GM19238 (cell line): ENCODE measurements around the gene GPX7.
A peak's percentile ranks its signal among the peaks of the same experiment; 100 is the strongest.

Experiments used
- DNase-seq: peaks from one replicate; pipeline ENCODE4 v3.0.0; 2011; ENCODE audit warnings: low spot score; ENCODE audit not compliant: insufficient read length

The GPX7 gene

DNA sequence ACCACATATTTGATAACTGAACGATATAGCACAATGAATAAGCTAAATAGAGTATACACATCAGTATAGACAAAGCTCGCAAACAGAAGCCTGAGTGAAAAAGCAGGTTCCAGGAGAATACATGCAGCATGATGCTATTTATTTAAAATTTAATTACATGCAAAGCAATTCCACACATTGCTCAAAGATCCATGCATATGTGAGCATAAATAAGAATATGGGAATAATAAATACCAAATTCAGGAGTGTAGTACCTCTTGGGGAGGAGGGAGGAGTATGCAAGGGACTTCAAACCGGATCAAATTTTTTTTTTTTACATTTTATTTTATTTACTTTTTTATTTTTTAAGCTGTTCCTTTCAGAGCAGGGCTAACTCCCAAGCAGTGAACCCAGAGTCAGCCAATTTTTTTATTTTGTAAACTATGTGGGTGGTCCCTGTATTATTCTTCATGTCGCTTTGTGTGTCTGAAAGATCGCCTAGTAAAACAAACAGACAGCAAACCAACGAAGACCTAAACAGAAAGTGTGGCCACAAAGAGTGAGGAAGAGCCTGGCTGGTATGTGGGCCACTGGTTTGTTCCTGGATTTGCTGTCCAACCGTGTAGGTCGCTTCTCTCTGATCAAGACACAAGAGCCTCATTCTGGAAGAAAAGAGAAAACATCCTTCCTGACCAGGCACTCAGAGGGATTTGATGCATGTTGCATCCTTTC, 26.6 kb downstream of the GPX7 start:
- no peak for DNase-seq

DNA sequence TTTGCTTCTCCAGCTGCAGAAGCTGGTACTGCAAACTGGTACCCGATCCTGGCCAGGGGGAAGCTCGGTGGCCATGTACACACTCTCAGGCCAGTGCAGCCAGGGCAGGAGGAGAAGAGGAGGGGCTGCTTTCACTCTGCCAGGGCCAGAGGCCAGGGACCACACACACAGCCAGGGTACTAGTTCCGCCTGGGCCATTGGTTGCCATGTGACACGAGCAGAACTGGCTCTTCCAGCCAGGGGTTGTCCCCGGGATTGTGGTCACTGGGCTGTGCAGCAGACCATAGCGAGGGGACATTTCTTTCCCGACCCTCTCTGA, 27.1 kb downstream of the GPX7 start:
- no peak for DNase-seq

DNA sequence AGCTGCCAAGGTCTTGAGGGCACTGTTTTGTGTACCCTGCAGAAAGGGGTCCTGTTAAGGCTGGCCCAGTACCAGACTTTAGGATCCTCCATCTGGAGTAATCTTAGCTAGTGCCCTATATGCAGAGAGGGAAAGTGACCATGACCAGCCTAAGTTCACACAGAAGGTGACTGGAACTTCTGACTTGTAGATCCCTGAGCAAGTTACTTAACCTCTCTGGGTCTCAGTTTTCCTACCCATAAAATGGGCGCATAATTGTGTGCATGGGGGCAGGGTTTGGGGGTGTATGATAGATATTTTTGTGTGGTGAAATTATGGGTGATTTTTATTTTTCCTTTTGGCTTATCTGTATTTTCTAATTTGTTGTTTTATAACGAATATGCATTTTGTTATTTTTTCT, 27.5 kb downstream of the GPX7 start:
- DNase-seq = no peak

- DNase-seq = no peak
Observed at GRCh38 chr1:52631759-52632331, 29.7 kb downstream of the GPX7 start.

DNA sequence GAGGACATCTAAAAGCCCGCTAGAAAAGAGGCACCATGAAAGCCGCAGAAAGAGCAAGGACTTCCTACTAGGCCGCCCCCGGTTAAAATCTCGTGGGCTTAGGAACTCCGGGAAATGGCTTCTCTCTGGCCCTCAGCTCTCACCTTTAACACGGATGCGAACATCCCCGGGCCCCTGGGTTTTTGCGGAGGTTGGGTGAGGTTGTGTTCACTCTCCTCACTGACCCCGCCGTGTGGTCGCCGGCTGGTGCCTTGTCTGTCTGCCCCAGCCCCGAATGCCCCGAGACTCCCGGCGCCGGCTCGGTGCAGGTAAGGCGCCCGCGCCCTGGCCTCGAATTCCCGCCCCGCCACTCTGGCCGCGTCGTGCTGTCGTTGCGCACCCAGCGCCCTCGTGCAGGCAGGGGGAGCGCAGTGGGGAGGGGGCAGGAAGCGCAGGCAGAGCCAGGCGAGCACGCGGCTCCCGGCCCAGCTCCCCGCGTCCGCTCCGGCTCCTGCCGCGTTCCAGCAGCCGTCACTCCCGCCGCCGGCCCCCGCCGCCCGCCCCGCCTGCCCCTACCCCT, 30.6 kb downstream of the GPX7 start, which contains the start of gene SHISAL2A:
Gene SHISAL2A (plus strand): TSS at position 437 of the 559 bp plus-strand sequence. CDS start 326 bp downstream, outside the sequence.
- no peak for DNase-seq

GRCh38 chr1:52633291-52633754, 31.2 kb downstream of the GPX7 start:
- DNase-seq = no peak

GRCh38 chr1:52634111-52634510, 31.9 kb downstream of the GPX7 start:
- DNase-seq = no peak

- no peak for DNase-seq
Observed at GRCh38 chr1:52635321-52636089, 33.3 kb downstream of the GPX7 start.

GRCh38 chr1:52636721-52637695, 34.8 kb downstream of the GPX7 start:
- peak; percentile 62 for DNase-seq

DNA sequence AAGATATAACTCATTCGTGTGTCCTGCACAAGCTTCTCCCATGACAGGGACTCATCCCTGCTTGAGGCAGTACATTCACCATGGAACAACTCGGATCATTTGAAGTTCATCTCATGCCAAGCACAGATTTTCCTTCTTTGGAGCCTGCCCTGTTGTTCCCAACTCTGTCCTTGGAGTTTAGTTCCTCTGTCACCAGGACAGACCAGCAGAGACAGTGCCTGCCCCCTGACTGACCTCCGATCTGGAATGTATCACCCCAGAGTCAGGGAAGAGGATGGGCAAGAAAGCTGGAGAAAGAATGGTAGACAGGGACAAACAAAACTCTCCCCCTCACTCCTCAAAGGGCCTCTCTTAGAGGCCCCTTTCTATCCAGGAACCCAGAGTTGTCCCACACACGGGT, 35.8 kb downstream of the GPX7 start:
- no peak for DNase-seq

GRCh38 chr1:52640697-52641096, 38.5 kb downstream of the GPX7 start:
- no peak for DNase-seq

GRCh38 chr1:52641307-52641706, 39.1 kb downstream of the GPX7 start:
- DNase-seq = no peak

DNA sequence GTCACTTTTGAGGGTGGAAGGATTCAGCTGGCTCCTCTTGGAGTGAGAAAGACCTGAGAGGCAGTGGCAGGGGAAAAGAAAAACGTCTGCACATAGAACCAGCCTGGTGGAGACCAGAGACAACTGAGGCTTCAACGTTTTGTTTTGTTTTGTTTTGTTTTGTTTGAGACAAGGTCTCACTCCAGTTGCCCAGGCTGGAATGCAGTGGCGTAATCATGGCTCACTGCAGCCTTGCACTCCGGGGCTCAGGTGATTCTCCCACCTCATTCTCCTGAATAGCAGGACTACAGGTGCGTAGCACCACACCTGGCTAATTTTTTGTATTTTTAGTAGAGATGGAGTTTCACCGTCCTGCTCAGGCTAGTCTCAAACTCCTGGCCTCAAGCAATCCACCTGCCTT, 43.1 kb downstream of the GPX7 start:
- DNase-seq = no peak

GRCh38 chr1:52651904-52652303, 49.7 kb downstream of the GPX7 start:
- DNase-seq = no peak

DNA sequence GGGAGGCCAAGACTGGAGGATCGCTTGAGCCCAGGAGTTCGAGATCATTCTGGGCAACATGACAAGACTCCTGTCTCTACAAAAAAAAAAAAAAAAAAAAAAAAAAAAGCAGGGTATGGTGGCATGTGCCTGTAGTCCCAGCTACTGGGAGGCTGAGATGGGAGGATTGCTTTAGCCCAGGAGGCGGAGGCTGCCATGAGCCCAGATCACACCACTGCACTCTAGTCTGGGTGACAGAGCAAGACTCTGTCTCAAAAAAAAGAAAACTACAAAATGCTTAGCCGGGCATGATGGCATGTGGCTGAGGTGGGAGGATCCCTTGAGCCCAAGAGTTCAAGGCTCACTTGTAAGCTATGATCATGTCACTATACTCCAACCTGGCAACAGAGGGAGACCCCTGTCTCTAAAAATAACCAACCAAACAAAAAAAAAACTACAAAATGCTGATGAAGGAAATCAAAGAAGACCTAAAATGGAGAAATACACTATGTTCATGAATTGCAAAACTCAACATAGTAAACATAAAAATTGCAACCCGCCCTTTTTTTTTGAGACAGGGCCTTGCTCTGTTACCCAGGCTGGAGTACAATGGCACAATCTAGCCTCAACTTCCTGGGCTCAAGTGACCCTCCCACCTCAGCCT, 51.2 kb downstream of the GPX7 start:
- no peak for DNase-seq

- no peak for DNase-seq
Observed at GRCh38 chr1:52654063-52654462, 51.9 kb downstream of the GPX7 start.

DNA sequence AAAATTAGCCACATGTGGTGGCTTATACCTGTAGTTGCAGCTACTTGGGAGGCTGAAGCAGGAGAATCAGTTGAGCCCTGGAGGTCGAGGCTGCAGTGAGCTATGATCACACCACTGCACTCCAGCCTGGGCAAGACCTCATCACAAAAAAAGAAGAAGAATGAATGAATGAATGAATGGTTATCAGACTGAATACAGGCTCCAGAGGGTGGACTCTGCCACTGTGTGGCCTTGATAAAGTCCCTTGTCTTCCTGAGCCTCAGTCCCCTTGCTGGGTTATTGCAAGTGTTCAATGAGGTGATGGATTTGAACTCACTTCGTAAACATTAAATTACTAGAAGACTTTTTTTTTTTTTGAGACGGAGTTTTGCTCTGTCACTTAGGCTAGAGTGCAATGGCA, 55.5 kb downstream of the GPX7 start:
- no peak for DNase-seq
